ENCODE results near the gene DZIP1.

Gene DZIP1

GRCh38 chr13:95652821-95653220 is 8.3 kb upstream of the DZIP1 start:
- TF ChIP-seq CTCF (conservative IDR thresholded peaks at IDR 0.05; ENCODE audit: low read length) = no peak
- no peak overlapping the region for H3K4me3 ChIP-seq (ENCODE audit: low read length)
- no peak for DNase-seq (ENCODE audit: low read depth)

- no peak for TF ChIP-seq CTCF (conservative IDR thresholded peaks at IDR 0.05; ENCODE audit: low read length)
- H3K4me3 ChIP-seq (ENCODE audit: low read length) = no peak overlapping the region
- no peak for DNase-seq (ENCODE audit: low read depth)
Observed at GRCh38 chr13:95652244-95652764, 7.8 kb upstream of the DZIP1 start.

- DNase-seq (ENCODE audit: low read depth) = no peak
- no peak for TF ChIP-seq CTCF (conservative IDR thresholded peaks at IDR 0.05; ENCODE audit: low read length)
- no peak overlapping the region for H3K4me3 ChIP-seq (ENCODE audit: low read length)
Observed at GRCh38 chr13:95650696-95651095, 6.2 kb upstream of the DZIP1 start.

- no peak overlapping the region for H3K4me3 ChIP-seq (ENCODE audit: low read length)
- TF ChIP-seq CTCF (conservative IDR thresholded peaks at IDR 0.05; ENCODE audit: low read length) = no peak
- DNase-seq (ENCODE audit: low read depth) = no peak
Observed at GRCh38 chr13:95647321-95647720, 2.8 kb upstream of the DZIP1 start.

GRCh38 chr13:95643936-95644598 is 439 bp downstream of the DZIP1 start:
- peak; percentile 36 for DNase-seq (ENCODE audit: low read depth)
- peak overlapping the region; percentile 74 for H3K4me3 ChIP-seq (ENCODE audit: low read length)
- no peak for TF ChIP-seq CTCF (conservative IDR thresholded peaks at IDR 0.05; ENCODE audit: low read length)

GRCh38 chr13:95643571-95643935 is 953 bp downstream of the DZIP1 start:
- TF ChIP-seq CTCF (conservative IDR thresholded peaks at IDR 0.05; ENCODE audit: low read length) = no peak
- DNase-seq (ENCODE audit: low read depth) = peak; percentile 28
- peak overlapping the region; percentile 74 for H3K4me3 ChIP-seq (ENCODE audit: low read length)

- peak overlapping the region; percentile 74 for H3K4me3 ChIP-seq (ENCODE audit: low read length)
- DNase-seq (ENCODE audit: low read depth) = no peak
- TF ChIP-seq CTCF (conservative IDR thresholded peaks at IDR 0.05; ENCODE audit: low read length) = no peak
Observed at GRCh38 chr13:95642999-95643398, 1.5 kb downstream of the DZIP1 start.
